ENCODE data around the gene CDC42SE2. TPM values are rescaled to one million over a fixed set of nuclear protein-coding genes. Genes with fewer than 3 reads are reported as not detected.

Gene CDC42SE2
- total RNA-seq, 1 donor from 2014 or later: 24.1 TPM

- DNase-seq (ENCODE audit: low read depth): no peak
- Histone ChIP-seq H3K4me1 (ENCODE audit: insufficient read depth, low read length) (no peaks in the 10 kb centered on the region), H3K27me3 (ENCODE audit: insufficient read depth, low read length) (no peaks in the 10 kb centered on the region), H3K27ac (ENCODE audit: low read depth, low read length) (no peak overlapping the region), H2AFZ (ENCODE audit: low read depth, low read length) (no peak overlapping the region), H3K4me2 (ENCODE audit: low read length) (no peak overlapping the region), H3K4me3 (ENCODE audit: insufficient read depth, low read depth, low read length) (no peak overlapping the region), H3K9me3 (ENCODE audit: insufficient read depth, low read depth, low read length) (no peaks in the 10 kb centered on the region), H4K20me1 (ENCODE audit: insufficient read depth, low read length) (peaks cover 42% of the 10 kb centered on the region), H3K36me3 (ENCODE audit: insufficient read depth, low read length) (no peaks in the 10 kb centered on the region), H3K9ac (ENCODE audit: low read length) (no peak overlapping the region), H3K79me2 (ENCODE audit: insufficient read depth, low read length) (peaks cover 76% of the 10 kb centered on the region)
- TF ChIP-seq CTCF (IDR thresholded peaks at IDR 0.05; ENCODE audit: insufficient read depth, low read depth, low read length) (no peak), EZH2 (IDR thresholded peaks at IDR 0.05; ENCODE audit: insufficient read depth, low read length) (no peak)
- H3K27me3 Mint-ChIP-seq (ENCODE audit: low read depth, unreplicated experiment): no peaks in the 10 kb centered on the region
- no peak for FAIRE-seq
- peaks cover 2% of the 10 kb centered on the region for H3K4me1 Mint-ChIP-seq (ENCODE audit: low read depth, unreplicated experiment)
- H3K4me3 Mint-ChIP-seq (ENCODE audit: unreplicated experiment): no peak overlapping the region
- peaks cover 1% of the 10 kb centered on the region for H3K9me3 Mint-ChIP-seq (ENCODE audit: unreplicated experiment)
- H3K36me3 Mint-ChIP-seq (ENCODE audit: low read depth, unreplicated experiment): peaks cover 3% of the 10 kb centered on the region
- H3K27ac Mint-ChIP-seq (ENCODE audit: unreplicated experiment): no peak overlapping the region
Observed at GRCh38 chr5:131299465-131299864, 35.6 kb downstream of the CDC42SE2 start.

- Histone ChIP-seq H3K36me3 (ENCODE audit: insufficient read depth, low read length) (no peaks in the 10 kb centered on the region), H3K9me3 (ENCODE audit: insufficient read depth, low read depth, low read length) (no peaks in the 10 kb centered on the region), H3K4me3 (ENCODE audit: insufficient read depth, low read depth, low read length) (no peak overlapping the region), H3K9ac (ENCODE audit: low read length) (no peak overlapping the region), H3K4me2 (ENCODE audit: low read length) (no peak overlapping the region), H3K79me2 (ENCODE audit: insufficient read depth, low read length) (peaks cover 80% of the 10 kb centered on the region), H4K20me1 (ENCODE audit: insufficient read depth, low read length) (peaks cover 46% of the 10 kb centered on the region), H3K4me1 (ENCODE audit: insufficient read depth, low read length) (peaks cover 7% of the 10 kb centered on the region), H3K27me3 (ENCODE audit: insufficient read depth, low read length) (no peaks in the 10 kb centered on the region), H2AFZ (ENCODE audit: low read depth, low read length) (no peak overlapping the region), H3K27ac (ENCODE audit: low read depth, low read length) (no peak overlapping the region)
- Mint-ChIP-seq H3K4me1 (ENCODE audit: low read depth, unreplicated experiment) (peaks cover 14% of the 10 kb centered on the region), H3K36me3 (ENCODE audit: low read depth, unreplicated experiment) (no peaks in the 10 kb centered on the region), H3K4me3 (ENCODE audit: unreplicated experiment) (no peak overlapping the region), H3K27ac (ENCODE audit: unreplicated experiment) (no peak overlapping the region), H3K9me3 (ENCODE audit: unreplicated experiment) (no peaks in the 10 kb centered on the region), H3K27me3 (ENCODE audit: low read depth, unreplicated experiment) (no peaks in the 10 kb centered on the region)
- TF ChIP-seq CTCF (IDR thresholded peaks at IDR 0.05; ENCODE audit: insufficient read depth, low read depth, low read length): no peak
- no peak for TF ChIP-seq EZH2 (IDR thresholded peaks at IDR 0.05; ENCODE audit: insufficient read depth, low read length)
- FAIRE-seq (no peak), DNase-seq (ENCODE audit: low read depth) (no peak)
Observed at GRCh38 chr5:131302506-131302905, 38.7 kb downstream of the CDC42SE2 start.

GRCh38 chr5:131303537-131303936, 39.7 kb downstream of the CDC42SE2 start:
- no peak for TF ChIP-seq EZH2 (IDR thresholded peaks at IDR 0.05; ENCODE audit: insufficient read depth, low read length)
- TF ChIP-seq CTCF (IDR thresholded peaks at IDR 0.05; ENCODE audit: insufficient read depth, low read depth, low read length): no peak
- H3K4me3 Mint-ChIP-seq (ENCODE audit: unreplicated experiment): no peak overlapping the region
- peaks cover 7% of the 10 kb centered on the region for H3K4me1 ChIP-seq (ENCODE audit: insufficient read depth, low read length)
- no peaks in the 10 kb centered on the region for H3K27me3 Mint-ChIP-seq (ENCODE audit: low read depth, unreplicated experiment)
- H3K4me3 ChIP-seq (ENCODE audit: insufficient read depth, low read depth, low read length): no peak overlapping the region
- H3K9me3 ChIP-seq (ENCODE audit: insufficient read depth, low read depth, low read length): no peaks in the 10 kb centered on the region
- no peak overlapping the region for H3K27ac ChIP-seq (ENCODE audit: low read depth, low read length)
- H3K36me3 Mint-ChIP-seq (ENCODE audit: low read depth, unreplicated experiment): no peaks in the 10 kb centered on the region
- peaks cover 14% of the 10 kb centered on the region for H3K4me1 Mint-ChIP-seq (ENCODE audit: low read depth, unreplicated experiment)
- H3K4me2 ChIP-seq (ENCODE audit: low read length): no peak overlapping the region
- DNase-seq (ENCODE audit: low read depth): peak; percentile 63
- peaks cover 3% of the 10 kb centered on the region for H3K9me3 Mint-ChIP-seq (ENCODE audit: unreplicated experiment)
- no peak for FAIRE-seq
- H3K27ac Mint-ChIP-seq (ENCODE audit: unreplicated experiment): no peak overlapping the region
- H3K79me2 ChIP-seq (ENCODE audit: insufficient read depth, low read length): peaks cover 73% of the 10 kb centered on the region
- H3K36me3 ChIP-seq (ENCODE audit: insufficient read depth, low read length): no peaks in the 10 kb centered on the region
- H3K27me3 ChIP-seq (ENCODE audit: insufficient read depth, low read length): no peaks in the 10 kb centered on the region
- H3K9ac ChIP-seq (ENCODE audit: low read length): no peak overlapping the region
- peaks cover 42% of the 10 kb centered on the region for H4K20me1 ChIP-seq (ENCODE audit: insufficient read depth, low read length)
- H2AFZ ChIP-seq (ENCODE audit: low read depth, low read length): no peak overlapping the region
